Measurements from ENCODE around the gene ZSCAN5C.

- TF ChIP-seq CTCF (IDR thresholded peaks at IDR 0.05) = no peak
- TF ChIP-seq POLR2A (IDR thresholded peaks at IDR 0.05) = no peak
Observed at GRCh38 chr19:56245121-56245740, 43.2 kb downstream of the ZSCAN5C start.

All from vagina (tissue), 2 donors.